Liver (tissue), 2 donors: Measurements from ENCODE around the gene NTHL1.

Source experiments
- ATF3 ChIP-seq: IDR thresholded peaks from 2 replicates; pipeline ENCODE4 v1.6.1; 2016; ENCODE audit warnings: antibody characterized with exemption
- FOXA1 ChIP-seq: IDR thresholded peaks from 2 replicates; pipeline ENCODE4 v1.6.1; 2016; ENCODE audit warnings: antibody characterized with exemption
- MAX ChIP-seq: IDR thresholded peaks from 2 replicates; pipeline ENCODE4 v1.6.1; 2016; ENCODE audit warnings: antibody characterized with exemption
- RAD21 ChIP-seq, 2 donors: IDR thresholded peaks; 2 replicates each; pipeline ENCODE4 v1.6.1; 2016; ENCODE audit warnings: antibody characterized with exemption in 2 of 2, mild to moderate bottlenecking in 2 of 2
- REST ChIP-seq: IDR thresholded peaks from 2 replicates; pipeline ENCODE4 v1.6.1; 2016; ENCODE audit warnings: antibody characterized with exemption, mild to moderate bottlenecking
- TAF1 ChIP-seq: conservative IDR thresholded peaks from 2 replicates; pipeline ENCODE4 v1.6.1; 2016; ENCODE audit warnings: antibody characterized with exemption, mild to moderate bottlenecking
- donor health status: healthy.

- TF ChIP-seq MAX, result no peak
- no peak for TF ChIP-seq TAF1
- TF ChIP-seq REST, result no peak
- no peak for TF ChIP-seq ATF3
- no peak for TF ChIP-seq RAD21 (IDR thresholded peaks at IDR 0.05)
- TF ChIP-seq FOXA1, result no peak
These were observed 29.4 kb upstream of the NTHL1 start for GRCh38 chr16:2077016-2077415.
